ENCODE data around the gene MSH5. TPM values are rescaled to one million over a fixed set of nuclear protein-coding genes. Genes with fewer than 3 reads are reported as not detected.

The MSH5 gene
- total RNA-seq, 1 experiment from 2014 or later = 22.4 TPM

DNA sequence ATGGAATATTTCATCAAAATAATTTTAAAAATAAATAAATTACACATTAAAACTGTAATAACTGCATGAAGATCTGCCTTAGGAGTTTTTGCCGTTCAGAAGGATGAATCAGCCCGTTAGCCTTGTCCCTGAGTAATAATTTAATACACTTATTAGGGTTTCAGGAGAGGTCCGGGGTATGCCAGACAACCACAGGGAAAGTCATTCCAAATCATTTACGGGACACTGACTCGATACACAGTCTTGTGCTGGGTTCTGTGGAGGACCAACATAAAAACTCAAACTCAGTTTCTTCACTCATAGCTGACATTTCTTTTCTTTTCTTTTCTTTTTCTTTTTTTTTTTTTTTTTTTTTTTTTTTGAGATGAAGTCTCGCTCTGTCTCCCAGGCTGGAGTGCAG is 33.9 kb upstream of the MSH5 start:
- no peak overlapping the region for H3K4me3 Mint-ChIP-seq
- Histone ChIP-seq H3K56ac (ENCODE audit: insufficient read length, low read depth, low read length) (no peak overlapping the region), H3K23ac (ENCODE audit: insufficient read length, low read depth, low read length) (no peak overlapping the region), H2BK15ac (ENCODE audit: low read depth, low read length) (no peak overlapping the region), H4K8ac (replicated peaks; ENCODE audit: insufficient read length, low read depth, low read length) (no peak overlapping the region), H3K27ac (ENCODE audit: insufficient read length, low read depth, low read length) (no peak overlapping the region), H3K9me3 (ENCODE audit: control insufficient read depth, low read depth, low read length) (no peaks in the 10 kb centered on the region), H2AFZ (ENCODE audit: low read length) (no peak overlapping the region), H3K27me3 (ENCODE audit: insufficient read depth, low read length) (no peaks in the 10 kb centered on the region), H3K9ac (ENCODE audit: extremely low read depth, insufficient read length, low read length) (no peak overlapping the region), H2AK5ac (ENCODE audit: insufficient read length, low read length) (no peak overlapping the region), H2BK5ac (ENCODE audit: insufficient read length, low read length) (no peak overlapping the region), H3K4ac (ENCODE audit: low read depth, low read length) (no peak overlapping the region), H2BK20ac (ENCODE audit: low read depth, low read length, poor library complexity, severe bottlenecking) (no peak overlapping the region), H3K79me1 (ENCODE audit: insufficient read depth, low read depth, low read length, poor library complexity, severe bottlenecking) (peaks cover 6% of the 10 kb centered on the region), H3K4me2 (ENCODE audit: insufficient read depth, insufficient read length, low read length) (no peak overlapping the region), H2BK120ac (ENCODE audit: low read depth, low read length, poor library complexity, severe bottlenecking) (no peak overlapping the region), H3K23me2 (ENCODE audit: insufficient read length, low read depth, low read length, poor library complexity, severe bottlenecking) (peaks cover 6% of the 10 kb centered on the region), H3K18ac (ENCODE audit: insufficient read length, low read depth, low read length) (no peak overlapping the region), H4K91ac (ENCODE audit: insufficient read length, low read depth, low read length) (no peak overlapping the region), H3K79me2 (ENCODE audit: insufficient read depth, low read length) (peaks cover 2% of the 10 kb centered on the region; the same call in 1 of the 2 replicates), H2BK12ac (ENCODE audit: insufficient read length, low read depth, low read length) (no peak overlapping the region), H3K4me1 (ENCODE audit: insufficient read depth, low read length) (peaks cover 4% of the 10 kb centered on the region; the same call in 1 of the 2 replicates), H4K5ac (ENCODE audit: insufficient read length, low read depth, low read length) (no peak overlapping the region), H3K14ac (ENCODE audit: insufficient read depth, low read length) (no peak overlapping the region), H4K20me1 (ENCODE audit: control insufficient read depth, insufficient read depth, insufficient read length) (no peaks in the 10 kb centered on the region), H3T11ph (ENCODE audit: low read length) (no peak overlapping the region)
- H3K36me3 Mint-ChIP-seq (ENCODE audit: insufficient read depth in 1 of 3, low read depth in 3 of 3) = peaks cover 0 to 4% (median 0%) of the 10 kb centered on the region in 3 experiments; a peak in 4 of 7 replicates
- H3K4me1 Mint-ChIP-seq = peaks cover 16 to 19% of the 10 kb centered on the region in 2 experiments
- WGBS (ENCODE audit: extremely low coverage, insufficient read length, low lambda C conversion rate) = no CpG with 5 or more reads among the region's 6 CpGs
- no peaks in the 10 kb centered on the region; a peak in 1 of 5 replicates for H3K9me3 Mint-ChIP-seq
- TF ChIP-seq CTCF (conservative IDR thresholded peaks at IDR 0.05) = no peak
- H3K27ac Mint-ChIP-seq = no peak overlapping the region
- peaks cover 3% of the 10 kb centered on the region; the same call in 1 of the 2 replicates for H3K27me3 Mint-ChIP-seq (ENCODE audit: low read depth)
- no peak for DNase-seq
